Activated T-helper 1 cell treated with Interleukin-2 at 50 U/mL for 16 hours (primary cell): ENCODE data around the gene NPAS4.
A peak's percentile ranks its signal among the peaks of the same experiment; 100 is the strongest.
"Not testable (repeated sequence)": the region's sequence is repeated elsewhere in the genome, so short reads cannot be mapped to it uniquely, and the experiment has no call there.

Experiments
- DNase-seq: peaks from one replicate; pipeline ENCODE4 v3.0.0-alpha.2; 2020; ENCODE audit warnings: low read depth

The NPAS4 gene

GRCh38 chr11:66418168-66418985 is 2.5 kb upstream of the NPAS4 start:
- DNase-seq = no peak

GRCh38 chr11:66418986-66419308 is 1.9 kb upstream of the NPAS4 start:
- no peak for DNase-seq

GRCh38 chr11:66419825-66420224 is 1.0 kb upstream of the NPAS4 start:
- no peak for DNase-seq

DNA sequence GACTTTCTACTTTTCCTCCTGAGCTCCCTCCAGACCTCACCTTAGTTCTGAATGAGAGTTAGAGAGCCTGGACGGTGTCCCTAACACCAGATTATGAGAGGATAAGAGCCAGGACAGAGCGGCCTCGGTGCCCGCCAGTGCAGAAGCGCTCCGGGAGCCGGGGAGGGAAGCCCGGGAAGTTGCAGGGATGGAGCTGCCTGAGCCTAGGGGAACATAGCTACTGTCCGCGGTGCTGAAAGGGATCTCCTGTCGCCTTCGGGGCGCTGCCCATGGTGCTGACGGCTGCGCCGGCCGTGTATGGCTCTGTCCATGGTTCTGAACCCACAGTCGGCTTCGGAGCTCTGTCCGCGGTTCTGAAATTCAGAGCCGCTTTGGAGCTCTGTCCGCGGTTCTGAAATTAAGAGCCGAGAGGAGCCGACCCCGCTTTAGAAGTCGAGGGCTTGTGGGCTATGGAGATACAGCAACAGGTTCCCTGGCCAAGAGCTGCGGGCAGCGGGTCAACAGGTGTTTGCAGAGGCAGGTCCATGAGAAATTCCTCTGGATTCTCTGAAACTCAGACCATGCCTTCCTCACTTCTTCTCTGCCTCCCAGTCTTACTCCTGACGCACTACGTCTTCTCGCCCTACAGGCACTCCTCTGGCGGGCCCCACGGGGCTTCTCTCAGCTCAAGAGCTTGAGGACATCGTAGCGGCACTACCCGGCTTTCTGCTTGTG is 814 bp downstream of the NPAS4 start:
- peak; percentile 79 for DNase-seq

DNA sequence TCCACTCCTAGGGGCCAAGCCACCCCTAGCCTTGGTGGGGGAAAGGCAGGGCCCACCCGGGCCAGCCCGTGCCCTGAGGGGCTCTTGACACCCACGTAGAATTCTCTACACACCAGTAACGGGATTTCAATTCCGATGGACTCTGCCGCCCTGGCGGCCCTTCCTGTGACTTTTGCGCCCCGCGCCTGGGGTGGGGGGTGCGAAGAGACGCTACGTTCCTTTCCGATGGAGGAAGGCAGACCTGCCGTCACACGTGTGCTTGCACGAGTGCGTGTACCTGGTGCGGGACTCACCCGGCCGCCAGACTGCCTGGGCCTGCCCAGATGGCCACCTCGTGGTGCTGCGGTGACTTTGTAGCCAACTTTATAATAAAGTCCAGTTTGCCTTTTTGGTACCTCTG is 5.5 kb downstream of the NPAS4 start:
- DNase-seq = no peak

DNA sequence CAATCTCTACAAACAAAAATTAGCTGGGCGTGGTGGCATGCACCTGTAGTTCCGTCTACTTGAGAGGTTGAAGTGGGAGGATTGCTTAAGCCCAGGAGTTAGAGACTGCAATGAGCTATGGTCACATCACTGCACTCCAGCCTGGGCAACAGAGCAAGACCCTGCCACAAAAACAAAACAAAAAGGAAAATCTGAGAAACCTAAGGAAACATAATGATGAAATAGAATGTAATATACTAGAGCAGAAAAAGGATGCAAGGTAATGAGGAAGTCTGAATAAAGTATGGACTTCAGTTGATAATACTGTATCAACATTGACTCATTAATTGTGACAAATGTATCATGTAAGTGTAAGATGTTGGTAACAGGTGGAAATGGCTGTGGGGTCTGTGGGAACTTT is 8.1 kb downstream of the NPAS4 start:
- no peak for DNase-seq

GRCh38 chr11:66429983-66430602 is 9.3 kb downstream of the NPAS4 start:
- DNase-seq = peak; percentile 49

- not testable (repeated sequence) for DNase-seq
Measured at GRCh38 chr11:66431287-66431686, 10.5 kb downstream of the NPAS4 start.

DNA sequence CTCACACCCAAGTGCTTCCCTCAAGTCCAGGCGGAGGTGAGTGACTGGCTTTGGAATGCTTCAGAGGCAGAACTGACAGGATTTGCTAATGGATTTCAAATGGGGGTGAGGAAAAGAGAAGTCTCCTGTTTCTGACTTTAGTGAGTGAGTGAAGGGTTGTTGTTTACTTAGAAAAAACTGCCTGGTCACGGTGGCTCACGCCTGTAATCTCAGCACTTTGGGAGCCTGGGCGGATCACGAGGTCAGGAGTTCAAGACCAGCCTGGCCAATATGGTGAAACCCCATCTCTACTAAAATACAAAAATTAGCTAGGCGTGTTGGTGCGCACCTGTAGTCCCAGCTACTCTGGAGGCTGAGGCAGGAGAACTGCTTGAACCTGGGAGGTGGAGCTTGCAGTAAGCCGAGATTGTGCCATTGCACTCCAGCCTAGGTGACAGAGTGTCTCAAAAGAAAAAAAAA is 11.1 kb downstream of the NPAS4 start:
- DNase-seq = not testable (repeated sequence)

DNA sequence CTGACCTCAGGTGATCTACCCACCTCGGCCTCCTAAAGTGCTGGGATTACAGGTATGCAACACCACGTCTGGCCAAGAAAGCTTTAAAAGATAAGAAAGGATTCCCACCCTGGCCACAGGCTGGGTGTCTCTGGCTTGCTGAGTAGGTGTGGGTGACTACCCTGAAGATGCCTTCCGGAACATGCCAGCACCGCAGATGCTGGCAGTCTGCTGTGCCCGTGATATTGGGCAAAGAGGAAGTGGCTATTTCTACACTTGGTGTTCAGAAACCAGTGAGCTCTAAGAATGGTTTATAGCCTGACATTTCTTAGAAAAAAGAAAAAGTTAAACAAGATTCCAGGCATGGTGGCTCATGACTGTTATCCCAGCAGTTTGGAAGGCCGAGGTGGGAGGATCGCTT is 11.8 kb downstream of the NPAS4 start:
- DNase-seq = no peak

GRCh38 chr11:66437979-66438503 is 17.2 kb downstream of the NPAS4 start:
- DNase-seq = no peak

- DNase-seq = peak; percentile 73
Measured at GRCh38 chr11:66438504-66439466, 17.9 kb downstream of the NPAS4 start, which contains the start of gene MRPL11. Gene MRPL11, minus strand, starts transcription at chr11:66438848. Its CDS starts 94 bp downstream, at chr11:66438754.

- DNase-seq = not testable (repeated sequence)
Measured at GRCh38 chr11:66440101-66440939, 19.5 kb downstream of the NPAS4 start.

GRCh38 chr11:66440940-66441282 is 20.1 kb downstream of the NPAS4 start:
- DNase-seq = not testable (repeated sequence)

DNA sequence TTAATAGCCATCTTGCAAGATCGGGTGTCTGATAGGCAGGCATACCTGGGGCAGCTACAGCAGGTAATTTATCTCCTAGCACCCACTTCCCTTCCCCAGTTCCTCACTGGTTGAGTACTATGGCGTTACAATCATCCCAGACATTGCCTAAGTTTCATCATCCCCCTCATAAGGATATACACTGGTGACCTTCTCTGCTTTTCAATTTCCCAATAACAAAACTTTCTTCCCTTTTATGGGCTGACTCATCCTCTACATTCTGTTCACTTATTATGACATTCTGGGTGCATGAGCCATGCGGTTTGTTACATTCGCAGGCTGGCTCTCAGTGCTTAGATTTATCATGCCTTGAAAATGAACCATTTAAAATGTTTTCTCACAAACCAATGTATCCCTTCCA is 22.8 kb downstream of the NPAS4 start:
- DNase-seq = no peak

DNA sequence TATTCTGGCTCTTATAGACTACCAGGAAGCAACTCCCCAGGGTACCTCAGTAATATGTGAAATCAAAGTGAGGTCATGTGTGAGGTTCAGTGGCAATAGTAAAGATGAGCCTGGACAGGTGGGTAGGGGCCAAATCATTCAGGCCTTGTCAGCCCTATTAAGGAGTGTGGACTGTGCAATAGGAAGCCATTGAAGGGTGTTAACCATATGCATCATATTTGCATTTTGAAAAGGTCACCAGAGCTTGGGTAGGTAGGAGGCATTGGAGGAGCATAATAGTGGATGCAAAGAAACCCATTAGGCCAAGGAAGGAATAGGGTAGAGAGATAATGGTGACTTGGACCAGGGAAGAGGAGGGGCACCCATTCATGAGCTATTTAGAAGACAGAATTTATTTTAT is 26.2 kb downstream of the NPAS4 start:
- no peak for DNase-seq

- DNase-seq = no peak
Measured at GRCh38 chr11:66448523-66448922, 27.7 kb downstream of the NPAS4 start.

GRCh38 chr11:66450560-66450959 is 29.7 kb downstream of the NPAS4 start:
- DNase-seq = no peak

DNA sequence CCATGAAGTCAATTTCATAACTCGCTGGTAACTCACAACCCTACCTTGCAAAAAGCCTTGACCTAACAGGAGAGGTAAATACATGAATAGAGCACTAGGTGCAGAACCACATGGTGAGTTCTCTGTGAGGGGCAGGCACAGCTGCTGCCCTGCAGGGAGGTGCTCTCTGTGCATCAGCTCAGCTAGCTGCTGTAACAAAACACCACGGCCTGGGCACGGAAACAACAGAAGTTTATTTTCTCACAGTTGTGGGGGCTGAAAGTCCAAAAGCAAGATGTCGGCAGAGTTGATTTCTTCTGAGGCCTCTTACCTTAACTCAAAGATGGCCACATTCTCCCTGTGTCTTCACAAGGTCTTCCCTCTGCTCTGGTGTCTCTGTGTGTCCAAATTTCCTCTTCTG is 30.8 kb downstream of the NPAS4 start:
- DNase-seq = no peak

DNA sequence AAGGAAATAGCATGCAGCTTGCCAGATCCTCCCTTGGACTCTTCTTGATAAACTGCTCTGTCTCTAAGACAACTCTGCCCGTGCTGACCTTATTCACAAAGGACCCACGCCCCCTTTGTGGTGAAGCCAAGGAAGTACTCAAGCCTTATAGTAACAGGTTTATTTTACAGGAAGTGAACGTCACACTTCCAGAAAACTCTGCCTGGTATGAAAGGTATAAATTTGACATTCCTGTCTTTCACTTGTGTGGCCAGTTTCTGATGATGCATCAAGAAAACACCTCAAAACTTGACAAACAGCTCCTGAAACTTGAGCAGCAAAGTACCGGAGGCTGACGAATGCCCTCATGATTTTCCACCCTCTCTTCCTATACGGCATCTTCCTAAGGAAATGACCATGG is 33.4 kb downstream of the NPAS4 start:
- no peak for DNase-seq

- DNase-seq = no peak
Measured at GRCh38 chr11:66454828-66455227, 34.0 kb downstream of the NPAS4 start.
